B cell (primary cell): ENCODE data around the gene KCNK4.

ENCODE experiments used
- CTCF ChIP-seq: fragments of 200-600 bp; IDR thresholded peaks from one replicate; pipeline ENCODE4 v1.8.0; 2022; ENCODE audit warnings: antibody characterized with exemption, mild to moderate bottlenecking
- EZH2 ChIP-seq: IDR thresholded peaks from 2 replicates; pipeline ENCODE4 v1.6.1; 2012; ENCODE audit warnings: borderline replicate concordance, low read depth, mild to moderate bottlenecking, moderate library complexity, low read length; ENCODE audit not compliant: insufficient read depth, poor library complexity, severe bottlenecking

GRCh38 chr11:64260147-64260708 lies 30.9 kb upstream of the KCNK4 start:
- TF ChIP-seq EZH2 = no peak
- TF ChIP-seq CTCF = no peak
